Measurements from ENCODE around the gene TRAF6. TPM values are rescaled to one million over a fixed set of nuclear protein-coding genes. Genes with fewer than 3 reads are reported as not detected.
A peak's percentile ranks its signal among the peaks of the same experiment; 100 is the strongest.

Gene TRAF6
- total RNA-seq, 1 experiment from 2014 or later: 4.0 TPM

DNA sequence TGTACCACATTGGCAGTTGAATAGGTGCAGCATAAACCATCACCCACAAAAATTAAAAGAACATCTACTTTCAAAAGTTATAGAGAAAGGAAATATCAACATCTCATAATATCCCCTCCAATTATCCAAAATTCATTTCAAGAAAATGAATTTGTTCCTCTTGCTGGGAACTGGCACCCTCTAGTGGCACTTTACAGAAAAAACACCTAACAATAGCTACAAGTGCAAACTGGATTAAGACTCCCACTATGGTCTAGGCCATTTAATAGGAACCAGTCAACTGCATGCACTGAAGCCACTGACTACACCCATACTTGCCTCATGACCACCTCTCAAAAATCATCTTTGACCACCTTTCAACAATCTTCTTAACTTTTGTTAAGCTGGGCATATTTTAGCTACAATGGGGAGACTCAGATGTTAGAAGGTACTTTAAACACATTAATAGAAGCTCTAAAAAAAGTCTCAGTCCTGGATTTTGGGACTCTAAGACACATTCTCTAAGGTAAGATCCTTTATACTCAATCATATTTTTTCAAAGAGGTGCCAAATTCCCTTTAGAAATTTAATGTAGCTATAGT lies 17.3 kb downstream of the TRAF6 start:
- ChIA-PET CTCF (interaction anchor here (0.5 to 1.4 kb wide), 7 partner anchors 9 to 680 kb away, joined by 3 to 17 read pairs (median 7); partner anchors contain the start of gene TRAF6), POLR2A (ENCODE audit: unreplicated experiment) (no interaction called here)
- Histone ChIP-seq H2AFZ (ENCODE audit: low read length) (no peak overlapping the region), H3K9me2 (replicated peaks; ENCODE audit: low read length) (no peaks in the 10 kb centered on the region), H3K36me3 (ENCODE audit: low read depth, low read length) (peaks cover 27% of the 10 kb centered on the region), H3K4me1 (ENCODE audit: insufficient read depth, low read length) (no peaks in the 10 kb centered on the region), H3K9ac (ENCODE audit: low read length) (no peak overlapping the region), H3K27me3 (ENCODE audit: low read length) (no peaks in the 10 kb centered on the region), H4K20me1 (ENCODE audit: low read length) (no peaks in the 10 kb centered on the region), H3K27ac (ENCODE audit: low read length) (no peak overlapping the region), H3K4me3 (ENCODE audit: low read length) (no peak overlapping the region), H3K4me2 (ENCODE audit: low read length) (no peak overlapping the region), H3K79me2 (ENCODE audit: low read length) (no peaks in the 10 kb centered on the region), H3K9me3 (ENCODE audit: low read length) (no peaks in the 10 kb centered on the region), H3F3A (ENCODE audit: low read length, unreplicated experiment) (no peaks in the 10 kb centered on the region)
- intact Hi-C loops (cut with micrococcal nuclease): loop anchor here (1.0 to 5.0 kb wide), 2 partner anchors 186 to 201 kb away; no protein-coding TSS in a partner anchor
- TF ChIP-seq EZH2 (IDR thresholded peaks at IDR 0.05; ENCODE audit: low read length, unreplicated experiment): no peak
- TF ChIP-seq, protein P1, sequence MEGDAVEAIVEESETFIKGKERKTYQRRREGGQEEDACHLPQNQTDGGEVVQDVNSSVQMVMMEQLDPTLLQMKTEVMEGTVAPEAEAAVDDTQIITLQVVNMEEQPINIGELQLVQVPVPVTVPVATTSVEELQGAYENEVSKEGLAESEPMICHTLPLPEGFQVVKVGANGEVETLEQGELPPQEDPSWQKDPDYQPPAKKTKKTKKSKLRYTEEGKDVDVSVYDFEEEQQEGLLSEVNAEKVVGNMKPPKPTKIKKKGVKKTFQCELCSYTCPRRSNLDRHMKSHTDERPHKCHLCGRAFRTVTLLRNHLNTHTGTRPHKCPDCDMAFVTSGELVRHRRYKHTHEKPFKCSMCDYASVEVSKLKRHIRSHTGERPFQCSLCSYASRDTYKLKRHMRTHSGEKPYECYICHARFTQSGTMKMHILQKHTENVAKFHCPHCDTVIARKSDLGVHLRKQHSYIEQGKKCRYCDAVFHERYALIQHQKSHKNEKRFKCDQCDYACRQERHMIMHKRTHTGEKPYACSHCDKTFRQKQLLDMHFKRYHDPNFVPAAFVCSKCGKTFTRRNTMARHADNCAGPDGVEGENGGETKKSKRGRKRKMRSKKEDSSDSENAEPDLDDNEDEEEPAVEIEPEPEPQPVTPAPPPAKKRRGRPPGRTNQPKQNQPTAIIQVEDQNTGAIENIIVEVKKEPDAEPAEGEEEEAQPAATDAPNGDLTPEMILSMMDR (conservative IDR thresholded peaks at IDR 0.05; ENCODE audit: low read depth, low read length): peak; percentile 85
- peak; percentile 66 for DNase-seq
- no TSS peak for BruUV-seq (replicated peaks)
- ATAC-seq: peak; percentile 67

DNA sequence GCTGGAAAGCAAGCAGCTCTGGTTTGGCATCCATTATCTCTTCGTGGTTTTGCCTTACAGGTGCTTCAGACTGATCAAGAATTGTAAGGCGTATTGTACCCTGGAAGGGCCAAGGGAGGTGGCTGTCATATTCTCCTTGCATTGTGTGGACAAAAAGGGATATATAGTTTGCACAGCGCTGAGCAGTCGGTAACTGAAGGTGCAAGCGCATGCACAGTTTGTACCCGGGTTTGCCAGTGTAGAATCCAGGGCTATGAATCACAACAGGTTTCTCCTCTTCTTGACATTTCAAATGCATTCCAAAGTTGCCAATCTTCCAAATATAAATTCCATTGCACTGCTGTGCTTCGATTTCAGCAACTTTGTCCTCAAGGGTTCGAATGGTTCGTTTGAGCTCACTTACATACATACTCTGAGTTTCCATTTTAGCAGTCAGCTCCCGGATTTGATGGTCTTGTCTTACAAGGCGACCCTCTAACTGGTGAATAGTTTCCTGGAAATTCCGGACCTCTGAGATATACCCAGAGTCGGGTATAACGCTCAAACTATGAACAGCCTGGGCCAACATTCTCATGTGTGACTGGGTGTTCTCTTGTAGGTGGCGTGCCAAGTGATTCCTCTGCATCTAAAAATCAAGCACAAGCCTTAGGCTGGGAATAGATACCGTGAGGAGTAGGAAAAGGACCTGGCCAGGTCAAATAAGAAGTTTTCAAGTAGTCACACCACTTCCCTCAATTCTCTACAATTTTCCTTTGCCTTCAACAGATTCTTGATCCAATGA lies 19.9 kb downstream of the TRAF6 start:
- Histone ChIP-seq H3F3A (ENCODE audit: low read length, unreplicated experiment) (no peaks in the 10 kb centered on the region), H3K4me3 (ENCODE audit: low read length) (no peak overlapping the region), H3K4me1 (ENCODE audit: insufficient read depth, low read length) (no peaks in the 10 kb centered on the region), H3K79me2 (ENCODE audit: low read length) (no peaks in the 10 kb centered on the region), H3K27ac (ENCODE audit: low read length) (no peak overlapping the region), H3K36me3 (ENCODE audit: low read depth, low read length) (peaks cover 19% of the 10 kb centered on the region; the same call in 1 of the 2 replicates), H3K4me2 (ENCODE audit: low read length) (no peak overlapping the region), H3K9me2 (replicated peaks; ENCODE audit: low read length) (no peaks in the 10 kb centered on the region), H3K27me3 (ENCODE audit: low read length) (no peaks in the 10 kb centered on the region), H3K9me3 (ENCODE audit: low read length) (no peaks in the 10 kb centered on the region), H4K20me1 (ENCODE audit: low read length) (no peaks in the 10 kb centered on the region), H2AFZ (ENCODE audit: low read length) (no peak overlapping the region), H3K9ac (ENCODE audit: low read length) (no peak overlapping the region)
- intact Hi-C loops (cut with micrococcal nuclease): loop anchor here (5.0 kb wide), 1 partner anchor 198 kb away; no protein-coding TSS in a partner anchor
- POLR2A ChIA-PET (ENCODE audit: unreplicated experiment): no interaction called here
- CTCF ChIA-PET: no interaction called here
- ATAC-seq (no peak), DNase-seq (no peak)
- TF ChIP-seq EZH2phosphoT487 (IDR thresholded peaks at IDR 0.05; ENCODE audit: borderline replicate concordance, low read length): no peak
- TF ChIP-seq, protein P1 (conservative IDR thresholded peaks at IDR 0.05; ENCODE audit: low read depth, low read length): no peak
- TF ChIP-seq EZH2 (IDR thresholded peaks at IDR 0.05; ENCODE audit: low read length, unreplicated experiment): no peak
- no TSS peak for BruUV-seq (replicated peaks)

DNA sequence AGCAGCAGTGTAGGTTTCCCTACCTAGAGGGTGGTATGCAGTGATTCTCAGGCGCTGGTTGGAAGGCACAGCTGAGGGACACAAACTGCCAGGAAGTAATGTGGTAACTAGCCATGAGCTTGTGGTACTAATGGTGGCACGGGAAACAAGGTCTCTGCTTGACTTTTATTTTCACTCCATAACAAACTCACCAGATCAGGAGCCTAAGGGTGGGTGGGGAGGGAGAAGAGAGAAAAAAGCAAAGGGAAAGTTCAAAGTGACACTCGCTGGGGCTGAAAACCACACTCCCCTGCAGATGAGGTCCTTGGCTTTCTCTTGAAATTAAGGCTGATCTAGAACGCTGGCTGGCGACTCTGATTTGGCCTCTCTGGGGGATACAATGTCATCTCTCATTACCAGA lies 22.0 kb downstream of the TRAF6 start:
- Histone ChIP-seq H3K9ac (ENCODE audit: low read length) (no peak overlapping the region), H2AFZ (ENCODE audit: low read length) (no peak overlapping the region), H3K9me3 (ENCODE audit: low read length) (no peaks in the 10 kb centered on the region), H3K27me3 (ENCODE audit: low read length) (no peaks in the 10 kb centered on the region), H3K4me1 (ENCODE audit: insufficient read depth, low read length) (no peaks in the 10 kb centered on the region), H4K20me1 (ENCODE audit: low read length) (no peaks in the 10 kb centered on the region), H3K9me2 (replicated peaks; ENCODE audit: low read length) (no peaks in the 10 kb centered on the region), H3F3A (ENCODE audit: low read length, unreplicated experiment) (no peaks in the 10 kb centered on the region), H3K36me3 (ENCODE audit: low read depth, low read length) (peaks cover 16% of the 10 kb centered on the region; the same call in 1 of the 2 replicates), H3K27ac (ENCODE audit: low read length) (no peak overlapping the region), H3K4me3 (ENCODE audit: low read length) (no peak overlapping the region), H3K79me2 (ENCODE audit: low read length) (no peaks in the 10 kb centered on the region), H3K4me2 (ENCODE audit: low read length) (no peak overlapping the region)
- CTCF ChIA-PET: interaction anchor here (1.2 kb wide), 1 partner anchor 9 kb away, joined by 3 read pairs; no protein-coding TSS in a partner anchor
- POLR2A ChIA-PET (ENCODE audit: unreplicated experiment): no interaction called here
- no peak for ATAC-seq
- BruUV-seq (replicated peaks): no TSS peak
- intact Hi-C loops (cut with micrococcal nuclease): no loop called here
- DNase-seq: no peak
- TF ChIP-seq EZH2phosphoT487 (IDR thresholded peaks at IDR 0.05; ENCODE audit: borderline replicate concordance, low read length) (no peak), EZH2 (IDR thresholded peaks at IDR 0.05; ENCODE audit: low read length, unreplicated experiment) (no peak)
- TF ChIP-seq, protein P1 (conservative IDR thresholded peaks at IDR 0.05; ENCODE audit: low read depth, low read length): no peak

All from PC-3 (cell line).